ENCODE measurements around the gene RAPGEF1.

RAPGEF1 gene

GRCh38 chr9:131591845-131592208 lies 148.0 kb downstream of the RAPGEF1 start:
- no peak for TF ChIP-seq GATA1 (IDR thresholded peaks at IDR 0.05; ENCODE audit: low read depth, low read length)
- DNase-seq: no peak

DNA sequence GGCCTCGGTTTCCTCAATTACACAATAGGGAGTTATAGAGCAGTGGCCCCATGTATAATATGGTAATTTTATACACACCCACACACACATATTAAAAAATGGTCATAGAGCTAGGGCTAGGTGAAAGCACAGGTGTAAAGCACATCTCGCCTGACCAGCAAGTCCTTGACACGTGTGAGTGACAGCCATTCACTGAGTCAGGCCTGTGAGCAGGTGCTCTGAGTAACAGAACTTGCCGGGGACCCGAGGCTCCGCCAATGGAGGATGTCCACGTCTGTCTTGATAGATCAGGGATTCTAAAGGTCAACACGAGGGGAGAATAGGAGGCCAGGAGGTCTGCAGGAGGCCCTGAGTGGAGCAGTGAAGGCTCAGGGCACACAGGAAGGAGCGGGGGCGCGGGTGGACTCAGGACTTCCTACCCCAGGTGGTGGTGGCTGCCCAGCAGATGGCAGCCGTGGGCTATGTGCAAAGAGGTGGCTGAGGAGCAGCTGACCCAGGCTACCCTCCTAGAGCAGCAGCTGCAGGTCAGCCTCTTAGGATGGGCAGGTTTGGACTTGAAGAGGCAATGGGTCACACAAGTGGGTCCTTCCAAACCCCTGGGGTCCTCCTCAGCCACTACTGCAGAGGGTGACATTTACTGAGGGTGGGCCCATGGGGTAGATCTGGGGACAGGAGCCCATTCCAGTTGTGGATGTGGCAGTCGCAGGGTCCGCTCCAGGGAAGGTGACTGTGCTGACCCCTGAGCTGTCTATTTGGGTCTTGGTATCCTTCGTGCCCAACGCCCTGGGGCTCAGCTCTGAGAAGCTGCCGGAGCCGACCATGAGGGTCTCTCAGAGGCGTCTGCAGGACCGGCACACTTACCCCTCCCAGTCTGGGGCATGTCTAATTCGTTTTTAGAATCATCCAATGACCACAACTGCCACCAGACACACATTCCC lies 148.7 kb downstream of the RAPGEF1 start:
- peak; percentile 71 to 81 for DNase-seq
- TF ChIP-seq POLR2A (IDR thresholded peaks at IDR 0.05; ENCODE audit: low read length) (no peak), GATA1 (IDR thresholded peaks at IDR 0.05; ENCODE audit: low read depth, low read length) (no peak)

DNA sequence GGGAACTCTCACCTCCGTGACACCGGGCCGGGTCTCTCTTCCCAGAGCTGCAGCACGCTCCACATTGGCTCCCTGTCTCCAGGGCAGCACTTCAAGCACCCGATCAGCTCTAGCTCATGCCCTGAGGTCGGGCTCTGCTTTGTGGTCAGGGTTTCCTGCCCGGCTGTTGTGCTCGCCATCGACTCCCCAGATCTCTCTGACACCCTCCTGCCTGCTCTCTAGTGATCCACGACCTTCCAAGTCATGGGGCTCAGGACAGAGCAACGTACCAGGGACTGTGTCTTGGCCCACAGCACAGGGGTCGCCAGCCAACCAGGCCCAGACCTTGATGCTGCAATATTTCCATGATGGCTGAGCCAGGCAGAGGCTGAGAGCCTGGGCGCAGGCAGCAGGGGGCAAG lies 149.4 kb downstream of the RAPGEF1 start:
- TF ChIP-seq POLR2A (IDR thresholded peaks at IDR 0.05; ENCODE audit: low read length): no peak
- no peak for TF ChIP-seq GATA1 (IDR thresholded peaks at IDR 0.05; ENCODE audit: low read depth, low read length)
- DNase-seq: no peak

GRCh38 chr9:131589993-131590392 lies 149.9 kb downstream of the RAPGEF1 start:
- no peak for TF ChIP-seq GATA1 (IDR thresholded peaks at IDR 0.05; ENCODE audit: low read depth, low read length)
- no peak for TF ChIP-seq POLR2A (IDR thresholded peaks at IDR 0.05; ENCODE audit: low read length)
- no peak for DNase-seq

GRCh38 chr9:131589124-131589711 lies 150.7 kb downstream of the RAPGEF1 start:
- no peak for TF ChIP-seq GATA1 (IDR thresholded peaks at IDR 0.05; ENCODE audit: low read depth, low read length)
- no peak for TF ChIP-seq POLR2A (IDR thresholded peaks at IDR 0.05; ENCODE audit: low read length)
- DNase-seq: no peak

- DNase-seq: no peak
- TF ChIP-seq GATA1 (IDR thresholded peaks at IDR 0.05; ENCODE audit: low read depth, low read length) (no peak), POLR2A (IDR thresholded peaks at IDR 0.05; ENCODE audit: low read length) (no peak)
Observed at GRCh38 chr9:131588396-131588795, 151.5 kb downstream of the RAPGEF1 start.

DNA sequence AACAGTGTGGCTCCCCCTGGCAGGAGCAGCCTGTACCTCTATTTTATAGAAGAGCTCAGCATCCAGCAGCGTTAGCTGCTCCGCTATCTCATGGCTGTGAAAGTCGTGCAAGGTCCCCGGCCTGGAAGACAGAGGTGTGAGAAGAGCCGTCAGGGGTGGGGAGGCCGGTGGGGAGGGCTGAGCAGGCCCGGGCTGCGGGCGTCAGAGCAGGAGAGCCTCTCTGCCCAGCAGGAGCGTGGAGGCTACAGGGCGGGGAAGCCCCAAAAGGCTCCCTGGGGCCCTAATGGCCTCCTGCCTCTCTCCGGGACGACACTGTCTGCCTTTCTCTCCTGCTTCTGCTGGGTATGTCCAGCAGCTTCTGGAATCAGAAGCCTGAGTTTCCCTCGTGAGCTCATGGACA lies 152.0 kb downstream of the RAPGEF1 start:
- DNase-seq: no peak
- TF ChIP-seq POLR2A (IDR thresholded peaks at IDR 0.05; ENCODE audit: low read length) (no peak), GATA1 (IDR thresholded peaks at IDR 0.05; ENCODE audit: low read depth, low read length) (no peak)

DNA sequence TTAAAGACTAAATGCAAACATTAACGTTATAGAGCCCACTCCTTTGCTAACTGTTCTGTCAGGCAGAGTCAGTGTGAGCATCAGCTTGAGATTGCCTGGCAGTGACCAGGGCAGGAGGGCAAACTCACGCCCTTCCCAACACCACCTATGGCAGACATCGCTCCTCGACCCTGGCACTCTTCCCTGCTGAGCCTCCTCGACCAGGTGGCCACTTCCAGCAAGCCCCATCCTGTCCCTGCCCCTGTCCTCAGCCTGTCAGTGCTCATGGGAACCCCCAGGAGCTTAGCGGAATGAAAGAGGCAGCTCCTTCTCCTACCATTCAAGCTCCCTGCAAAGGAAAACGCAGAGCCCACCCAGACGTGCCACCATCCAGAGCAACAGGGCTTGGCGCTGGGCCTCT lies 152.5 kb downstream of the RAPGEF1 start:
- TF ChIP-seq GATA1 (IDR thresholded peaks at IDR 0.05; ENCODE audit: low read depth, low read length) (no peak), POLR2A (IDR thresholded peaks at IDR 0.05; ENCODE audit: low read length) (no peak)
- no peak for DNase-seq

GRCh38 chr9:131585375-131585774 lies 154.5 kb downstream of the RAPGEF1 start:
- DNase-seq: no peak
- no peak for TF ChIP-seq GATA1 (IDR thresholded peaks at IDR 0.05; ENCODE audit: low read depth, low read length)

GRCh38 chr9:131584858-131585257 lies 155.0 kb downstream of the RAPGEF1 start:
- no peak for DNase-seq
- TF ChIP-seq POLR2A (IDR thresholded peaks at IDR 0.05; ENCODE audit: low read length) (no peak), GATA1 (IDR thresholded peaks at IDR 0.05; ENCODE audit: low read depth, low read length) (no peak)

- TF ChIP-seq POLR2A (IDR thresholded peaks at IDR 0.05; ENCODE audit: low read length) (no peak), GATA1 (IDR thresholded peaks at IDR 0.05; ENCODE audit: low read depth, low read length) (no peak)
- DNase-seq: no peak
Observed at GRCh38 chr9:131583836-131584555, 155.9 kb downstream of the RAPGEF1 start.

- no peak for DNase-seq
- no peak for TF ChIP-seq GATA1 (IDR thresholded peaks at IDR 0.05; ENCODE audit: low read depth, low read length)
- no peak for TF ChIP-seq POLR2A (IDR thresholded peaks at IDR 0.05; ENCODE audit: low read length)
Observed at GRCh38 chr9:131583337-131583645, 156.6 kb downstream of the RAPGEF1 start.

DNA sequence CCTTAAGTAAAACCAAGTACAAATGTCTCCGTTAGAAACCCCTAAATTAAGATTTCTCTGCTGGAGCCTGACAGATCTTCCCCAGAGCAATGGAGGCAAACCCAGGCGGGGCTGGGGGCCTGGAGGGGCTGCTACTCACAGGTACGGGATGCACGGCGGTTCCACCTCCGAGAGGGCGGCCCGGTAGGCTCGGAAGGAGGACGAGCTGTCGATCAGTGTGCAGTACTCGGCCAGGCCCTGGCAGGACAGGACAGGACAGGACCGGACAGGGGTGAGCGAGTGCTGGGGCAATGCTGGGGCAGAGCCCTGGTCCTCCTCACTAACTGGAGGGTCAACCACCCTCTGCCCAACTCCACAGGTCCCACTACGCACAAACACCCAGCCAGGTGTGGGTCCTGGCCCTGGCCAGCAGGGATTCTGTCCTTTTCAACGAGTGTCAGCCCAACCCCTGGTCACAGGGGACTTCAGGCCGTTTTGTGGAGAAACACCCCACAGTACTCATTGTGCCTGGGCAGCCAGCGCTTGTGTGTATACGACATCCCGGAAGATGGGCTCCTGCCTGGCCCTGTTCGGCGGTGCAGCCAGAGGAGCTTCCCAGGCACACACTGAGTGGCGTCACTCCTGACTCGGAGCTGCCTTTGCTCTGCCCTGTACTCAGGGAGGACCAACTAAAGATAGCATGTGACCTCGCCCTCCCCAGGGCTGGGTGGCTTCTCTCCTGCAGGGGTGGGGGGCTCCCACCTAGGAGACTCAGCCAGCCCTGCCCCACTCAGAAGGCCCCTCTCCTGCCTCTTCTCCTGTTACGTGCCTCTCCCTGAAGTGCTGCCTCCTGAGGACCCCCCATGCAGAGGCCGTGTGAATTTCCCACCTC lies 157.2 kb downstream of the RAPGEF1 start:
- DNase-seq: no peak
- TF ChIP-seq GATA1 (IDR thresholded peaks at IDR 0.05; ENCODE audit: low read depth, low read length) (no peak), POLR2A (IDR thresholded peaks at IDR 0.05; ENCODE audit: low read length) (no peak)

GRCh38 chr9:131582056-131582455 lies 157.8 kb downstream of the RAPGEF1 start:
- TF ChIP-seq GATA1 (IDR thresholded peaks at IDR 0.05; ENCODE audit: low read depth, low read length): no peak
- DNase-seq: no peak
